ENCODE results near the gene GSTM4. TPM values are rescaled to one million over a fixed set of nuclear protein-coding genes. Genes with fewer than 3 reads are reported as not detected.

GSTM4 gene
- polyA plus RNA-seq = 100 to 1,000 TPM in 3 of 4 donors, 10 to 100 TPM in 1; 81.9 to 316 (median 206) TPM
- long read RNA-seq, donor 1 = 0 reads
- long read RNA-seq, donor 2, transcript GSTM4-204 (8 exons, 1,412 nt) = major isoform, 7 of 12 reads
- long read RNA-seq, donor 2, partial matches to known transcripts = 0 of 12 reads
- long read RNA-seq, donor 2, other reads (novel, unspliced or antisense) = 0 of 12 reads
- long read RNA-seq, donor 3, transcript GSTM4-204 (8 exons, 1,412 nt) = major isoform, 9 of 15 reads
- long read RNA-seq, donor 3, partial matches to known transcripts = 0 of 15 reads
- long read RNA-seq, donor 3, other reads (novel, unspliced or antisense) = 0 of 15 reads
- long read RNA-seq, donor 4, partial matches to known transcripts = 0 of 1 reads
- long read RNA-seq, donor 4, other reads (novel, unspliced or antisense) = 0 of 1 reads
- long read RNA-seq, donor 5, partial matches to known transcripts = 0 of 6 reads
- long read RNA-seq, donor 5, other reads (novel, unspliced or antisense) = 0 of 6 reads
- long read RNA-seq, donor 6, transcript GSTM4-201 (8 exons, 1,321 nt) = minor isoform, 5 of 24 reads
- long read RNA-seq, donor 6, transcript GSTM4-204 (8 exons, 1,412 nt) = major isoform, 19 of 24 reads
- long read RNA-seq, donor 6, partial matches to known transcripts = 0 of 24 reads
- long read RNA-seq, donor 6, other reads (novel, unspliced or antisense) = 0 of 24 reads
- long read RNA-seq, donor 7 = 0 reads
- long read RNA-seq, donor 8 = 0 reads
- long read RNA-seq, donor 9, partial matches to known transcripts = 0 of 6 reads
- long read RNA-seq, donor 9, other reads (novel, unspliced or antisense) = 0 of 6 reads
- long read RNA-seq, donor 10, transcript GSTM4-204 (8 exons, 1,412 nt) = major isoform, 12 of 15 reads
- long read RNA-seq, donor 10, partial matches to known transcripts = 0 of 15 reads
- long read RNA-seq, donor 10, other reads (novel, unspliced or antisense) = 0 of 15 reads

DNA sequence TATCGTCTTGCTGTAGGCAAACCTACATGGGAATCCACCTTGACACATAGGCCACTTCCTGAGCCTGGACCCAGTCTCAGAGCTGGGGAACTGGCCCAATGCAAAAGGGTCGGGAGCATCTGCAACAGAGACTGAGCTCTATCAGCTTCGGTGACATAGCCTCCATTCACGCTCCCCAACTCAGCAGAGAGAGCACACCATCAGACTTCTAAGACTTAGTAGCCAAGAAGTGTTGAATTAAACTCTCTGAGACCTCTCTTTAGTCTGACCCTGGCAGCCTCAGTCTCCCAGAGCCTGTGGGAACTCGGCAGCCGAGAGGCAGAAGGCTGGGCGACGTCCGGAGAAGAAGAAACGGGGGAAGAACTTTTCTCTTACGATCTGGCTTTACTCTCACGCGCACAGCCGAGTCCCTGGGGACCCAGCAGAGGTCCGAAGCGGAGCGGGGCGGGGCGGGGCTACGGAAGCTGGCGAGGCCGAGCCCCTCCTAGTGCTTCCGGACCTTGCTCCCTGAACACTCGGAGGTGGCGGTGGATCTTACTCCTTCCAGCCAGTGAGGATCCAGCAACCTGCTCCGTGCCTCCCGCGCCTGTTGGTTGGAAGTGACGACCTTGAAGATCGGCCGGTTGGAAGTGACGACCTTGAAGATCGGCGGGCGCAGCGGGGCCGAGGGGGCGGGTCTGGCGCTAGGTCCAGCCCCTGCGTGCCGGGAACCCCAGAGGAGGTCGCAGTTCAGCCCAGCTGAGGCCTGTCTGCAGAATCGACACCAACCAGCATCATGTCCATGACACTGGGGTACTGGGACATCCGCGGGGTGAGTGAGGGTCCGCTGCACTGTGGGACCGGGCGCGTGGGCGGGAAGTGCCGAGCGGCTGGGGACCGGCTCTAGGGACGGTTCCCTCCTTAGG, at the start of gene GSTM4:
TSS of gene GSTM4 (plus strand) at position 485 of the 905 bp plus-strand sequence. CDS start at position 776, 291 bp downstream.
- 0 to 2% (median 1%) methylated on average over 52 to 54 of the region's 54 CpGs for WGBS, 3 donors
- H3K27me3 ChIP-seq (ENCODE audit: control insufficient read depth in 3 of 3, insufficient read depth in 3 of 3, low read length in 3 of 3) = no peaks in the 10 kb centered on the region
- peak within 1 kb of the TSS; percentile 54 to 66 (median 65) for H3K4me3 ChIP-seq (ENCODE audit: low read depth in 1 of 3, low read length in 3 of 3)
- peaks cover 0 to 32% (median 7%) of the 10 kb centered on the region in 3 donors for H3K36me3 ChIP-seq (ENCODE audit: control insufficient read depth in 3 of 3, insufficient read depth in 2 of 3, low read depth in 1 of 3, low read length in 3 of 3)
- peak; percentile 95 to 97 for DNase-seq
- H3K27ac ChIP-seq (ENCODE audit: low read depth in 1 of 3, low read length in 2 of 3) = peak within 1 kb of the TSS; percentile 77 to 87 (median 84)
- no peaks in the 10 kb centered on the region for H3K9me3 ChIP-seq (ENCODE audit: control insufficient read depth in 2 of 2, insufficient read depth in 1 of 2, low read depth in 1 of 2, low read length in 1 of 2)
- H3K4me1 ChIP-seq (ENCODE audit: control insufficient read depth in 3 of 3, insufficient read depth in 2 of 3, low read depth in 1 of 3, low read length in 2 of 3) = peaks cover 0 to 49% (median 1%) of the 10 kb centered on the region in 3 donors
- no peak for FAIRE-seq

DNA sequence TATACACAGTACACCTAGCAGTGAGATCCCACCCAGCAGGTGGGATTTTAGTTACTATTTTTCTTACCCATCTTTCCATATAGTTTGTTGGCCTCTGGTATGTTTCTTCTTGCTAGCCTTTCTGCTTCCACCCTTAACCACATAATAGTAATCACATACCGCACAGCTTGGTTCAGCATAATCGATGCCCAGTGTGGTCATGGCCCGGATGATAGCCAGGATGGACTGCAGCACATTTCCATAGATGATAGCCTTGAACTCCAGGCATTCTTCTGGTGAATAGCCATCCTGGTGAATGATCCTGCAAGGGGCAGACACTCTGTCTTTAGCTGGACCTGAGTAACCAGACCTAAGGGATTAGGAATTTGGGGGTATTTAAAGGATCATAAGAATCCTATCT, 46.0 kb upstream of the GSTM4 start:
- FAIRE-seq = no peak

DNA sequence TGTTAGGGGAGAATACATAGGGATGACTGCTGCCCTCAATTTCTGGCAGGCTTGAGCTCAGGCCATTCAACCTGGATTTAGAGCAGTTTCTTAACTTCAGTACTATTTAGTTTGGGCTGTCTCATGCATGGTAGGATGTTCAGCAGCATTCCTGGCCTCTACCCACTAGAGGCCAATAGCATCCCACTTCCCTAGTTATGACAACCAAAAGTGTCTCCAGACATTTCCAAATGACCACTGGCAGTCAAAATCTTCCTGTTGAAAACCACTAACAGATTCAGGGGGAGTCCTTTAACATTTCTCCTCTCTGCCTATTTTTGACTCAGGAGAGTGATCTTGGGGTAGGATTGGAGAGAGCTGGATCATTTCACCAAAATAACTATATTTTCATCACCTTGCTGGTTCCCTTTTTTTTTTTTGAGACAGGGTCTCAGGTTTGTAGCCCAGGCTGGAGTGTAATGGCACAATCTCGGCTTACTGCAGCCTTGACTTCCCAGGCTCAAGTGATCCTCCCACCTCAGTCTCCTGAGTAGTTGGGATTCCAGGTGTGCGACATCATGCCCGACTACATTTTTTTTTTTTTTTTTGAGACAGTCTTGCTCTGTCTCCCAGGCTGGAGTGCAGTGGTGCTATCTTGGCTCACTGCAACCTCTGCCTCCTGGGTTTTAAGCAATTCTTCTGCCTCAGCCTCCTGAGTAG, 45.1 kb upstream of the GSTM4 start:
- no peak overlapping the region for H3K4me3 ChIP-seq (ENCODE audit: low read depth in 1 of 3, low read length in 3 of 3)
- FAIRE-seq = no peak
- WGBS, 3 donors = 69 to 77% (median 74%) methylated on average over 3 of the region's 3 CpGs
- DNase-seq = no peak
- H3K4me1 ChIP-seq (ENCODE audit: control insufficient read depth in 3 of 3, insufficient read depth in 2 of 3, low read depth in 1 of 3, low read length in 2 of 3) = peaks cover 0 to 5% (median 0%) of the 10 kb centered on the region in 3 donors
- H3K36me3 ChIP-seq (ENCODE audit: control insufficient read depth in 3 of 3, insufficient read depth in 2 of 3, low read depth in 1 of 3, low read length in 3 of 3) = no peaks in the 10 kb centered on the region
- H3K9me3 ChIP-seq (ENCODE audit: control insufficient read depth in 2 of 2, insufficient read depth in 1 of 2, low read depth in 1 of 2, low read length in 1 of 2) = no peaks in the 10 kb centered on the region
- no peak overlapping the region for H3K27ac ChIP-seq (ENCODE audit: low read depth in 1 of 3, low read length in 2 of 3)
- no peaks in the 10 kb centered on the region for H3K27me3 ChIP-seq (ENCODE audit: control insufficient read depth in 3 of 3, insufficient read depth in 3 of 3, low read length in 3 of 3)

More for the DNA sequence above, 46.0 kb upstream of the GSTM4 start:
- H3K36me3 ChIP-seq (ENCODE audit: control insufficient read depth in 3 of 3, insufficient read depth in 2 of 3, low read depth in 1 of 3, low read length in 3 of 3) = no peaks in the 10 kb centered on the region
- H3K4me1 ChIP-seq (ENCODE audit: control insufficient read depth in 3 of 3, insufficient read depth in 2 of 3, low read depth in 1 of 3, low read length in 2 of 3) = peaks cover 0 to 5% (median 0%) of the 10 kb centered on the region in 3 donors
- 94 to 97% (median 96%) methylated on average over 3 of the region's 3 CpGs for WGBS, 3 donors
- H3K27me3 ChIP-seq (ENCODE audit: control insufficient read depth in 3 of 3, insufficient read depth in 3 of 3, low read length in 3 of 3) = no peaks in the 10 kb centered on the region
- H3K27ac ChIP-seq (ENCODE audit: low read depth in 1 of 3, low read length in 2 of 3) = no peak overlapping the region
- H3K9me3 ChIP-seq (ENCODE audit: control insufficient read depth in 2 of 2, insufficient read depth in 1 of 2, low read depth in 1 of 2, low read length in 1 of 2) = no peaks in the 10 kb centered on the region
- DNase-seq = no peak
- H3K4me3 ChIP-seq (ENCODE audit: low read depth in 1 of 3, low read length in 3 of 3) = no peak overlapping the region

DNA sequence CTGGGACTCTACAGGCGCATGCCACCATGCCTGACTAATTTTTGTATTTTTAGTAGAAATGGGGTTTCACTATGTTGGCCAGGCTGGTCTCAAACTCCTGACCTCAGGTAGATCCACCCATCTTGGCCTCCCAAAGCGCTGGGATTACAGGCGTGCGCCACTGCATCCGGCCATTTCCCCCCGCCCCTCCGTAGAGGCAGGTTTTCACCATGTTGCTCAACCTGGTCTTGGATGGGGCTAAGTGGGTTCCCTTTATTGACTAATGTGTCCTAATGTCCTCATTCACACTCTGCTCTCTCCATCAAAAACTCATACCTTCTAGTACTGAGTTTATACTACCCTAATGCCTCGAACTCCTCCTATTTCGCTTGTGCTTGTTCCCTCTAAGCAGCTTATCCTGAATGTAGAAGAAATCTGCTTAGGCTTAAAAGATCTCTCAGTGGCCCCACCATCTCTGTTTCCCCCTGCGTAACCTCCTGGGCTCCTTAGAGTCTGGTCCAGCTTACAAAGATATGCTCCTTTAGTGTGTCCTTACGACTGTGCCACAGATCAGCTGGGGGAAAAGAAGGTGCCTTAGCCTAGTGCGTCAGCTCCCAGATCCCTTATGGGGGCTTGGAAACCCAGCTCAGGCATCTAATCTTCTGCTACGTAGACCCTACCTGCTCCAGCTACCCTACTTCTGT, 44.5 kb upstream of the GSTM4 start:
- no peaks in the 10 kb centered on the region for H3K27me3 ChIP-seq (ENCODE audit: control insufficient read depth in 3 of 3, insufficient read depth in 3 of 3, low read length in 3 of 3)
- peaks cover 0 to 5% (median 0%) of the 10 kb centered on the region in 3 donors for H3K4me1 ChIP-seq (ENCODE audit: control insufficient read depth in 3 of 3, insufficient read depth in 2 of 3, low read depth in 1 of 3, low read length in 2 of 3)
- 92 to 96% (median 96%) methylated on average over 13 of the region's 13 CpGs for WGBS, 3 donors
- no peaks in the 10 kb centered on the region for H3K9me3 ChIP-seq (ENCODE audit: control insufficient read depth in 2 of 2, insufficient read depth in 1 of 2, low read depth in 1 of 2, low read length in 1 of 2)
- no peaks in the 10 kb centered on the region for H3K36me3 ChIP-seq (ENCODE audit: control insufficient read depth in 3 of 3, insufficient read depth in 2 of 3, low read depth in 1 of 3, low read length in 3 of 3)
- no peak overlapping the region for H3K4me3 ChIP-seq (ENCODE audit: low read depth in 1 of 3, low read length in 3 of 3)
- DNase-seq = no peak
- H3K27ac ChIP-seq (ENCODE audit: low read depth in 1 of 3, low read length in 2 of 3) = no peak overlapping the region
- no peak for FAIRE-seq

DNA sequence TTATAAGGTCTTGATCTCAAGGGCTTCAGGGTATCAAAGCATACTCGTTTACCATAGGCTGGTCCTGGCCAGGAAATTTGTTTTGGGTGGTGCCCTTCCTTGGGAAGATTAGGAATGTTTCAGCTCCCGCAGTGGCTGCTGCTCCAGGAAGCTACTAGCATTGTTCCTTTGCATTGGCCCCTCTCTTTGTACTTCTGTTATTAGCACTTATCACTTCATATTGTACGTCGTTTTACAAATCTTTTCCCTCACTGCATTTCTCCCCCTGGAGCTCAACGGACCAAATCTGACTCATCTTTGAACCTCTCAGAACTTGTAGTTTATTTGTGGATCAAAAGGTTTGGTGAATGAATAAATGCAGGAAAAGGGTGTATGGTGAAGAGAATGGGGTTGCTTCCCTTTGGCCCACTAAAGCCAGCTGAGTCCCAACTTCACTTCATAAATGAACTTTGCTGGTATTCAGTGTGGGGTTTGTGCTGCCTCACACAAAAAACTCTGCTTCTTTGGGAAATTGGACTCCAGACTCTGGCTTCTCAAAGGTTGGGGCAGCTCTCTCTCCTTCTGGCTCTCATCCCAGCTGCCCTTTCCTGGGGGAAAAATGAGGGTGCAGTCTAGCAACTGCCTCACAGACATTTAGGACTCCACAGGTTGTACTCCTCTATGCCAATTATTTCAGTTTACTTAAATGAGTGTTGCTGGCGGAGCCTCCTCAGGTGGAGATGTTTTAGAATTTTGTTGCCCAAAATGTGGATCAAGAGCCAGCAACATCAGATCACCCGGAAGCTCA, 42.3 kb upstream of the GSTM4 start:
- Histone ChIP-seq H3K27me3 (ENCODE audit: control insufficient read depth in 3 of 3, insufficient read depth in 3 of 3, low read length in 3 of 3) (no peaks in the 10 kb centered on the region), H3K9me3 (ENCODE audit: control insufficient read depth in 2 of 2, insufficient read depth in 1 of 2, low read depth in 1 of 2, low read length in 1 of 2) (no peaks in the 10 kb centered on the region), H3K4me3 (ENCODE audit: low read depth in 1 of 3, low read length in 3 of 3) (no peak overlapping the region), H3K27ac (ENCODE audit: low read depth in 1 of 3, low read length in 2 of 3) (no peak overlapping the region), H3K36me3 (ENCODE audit: control insufficient read depth in 3 of 3, insufficient read depth in 2 of 3, low read depth in 1 of 3, low read length in 3 of 3) (no peaks in the 10 kb centered on the region), H3K4me1 (ENCODE audit: control insufficient read depth in 3 of 3, insufficient read depth in 2 of 3, low read depth in 1 of 3, low read length in 2 of 3) (peaks cover 0 to 12% (median 9%) of the 10 kb centered on the region in 3 donors)
- DNase-seq = peak in 1 of 2 donors; percentile 51
- no peak for FAIRE-seq
- 23 to 55% (median 44%) methylated on average over 7 of the region's 7 CpGs for WGBS, 3 donors

DNA sequence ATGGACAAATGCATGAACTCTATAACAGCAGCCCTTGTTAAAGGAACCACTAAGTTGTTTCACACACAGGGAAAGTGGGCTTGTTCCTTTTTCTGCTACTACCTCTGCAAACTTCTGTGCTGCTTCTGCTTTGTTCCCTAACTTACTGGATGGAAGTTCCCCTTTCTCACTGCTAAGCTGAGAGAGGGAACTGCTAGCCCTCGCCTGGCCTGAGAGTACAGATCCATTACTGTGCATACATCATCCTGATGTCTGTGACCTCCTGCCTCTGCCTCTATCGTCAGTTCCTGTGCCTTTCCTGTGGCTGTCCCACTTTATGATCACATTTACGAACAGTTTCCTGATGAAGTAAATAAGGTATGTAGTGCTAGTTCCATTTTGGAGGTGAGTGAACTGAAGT, 40.0 kb upstream of the GSTM4 start:
- H3K27ac ChIP-seq (ENCODE audit: low read depth in 1 of 3, low read length in 2 of 3) = peak overlapping the region in 2 of 3 donors; percentile 17 to 75
- no peaks in the 10 kb centered on the region for H3K27me3 ChIP-seq (ENCODE audit: control insufficient read depth in 3 of 3, insufficient read depth in 3 of 3, low read length in 3 of 3)
- H3K9me3 ChIP-seq (ENCODE audit: control insufficient read depth in 2 of 2, insufficient read depth in 1 of 2, low read depth in 1 of 2, low read length in 1 of 2) = no peaks in the 10 kb centered on the region
- 43 to 47% (median 46%) methylated on average over 3 of the region's 3 CpGs for WGBS, 3 donors
- peak in 1 of 2 donors; percentile 16 for DNase-seq
- FAIRE-seq = no peak
- H3K4me1 ChIP-seq (ENCODE audit: control insufficient read depth in 3 of 3, insufficient read depth in 2 of 3, low read depth in 1 of 3, low read length in 2 of 3) = peaks cover 0 to 15% (median 12%) of the 10 kb centered on the region in 3 donors
- H3K36me3 ChIP-seq (ENCODE audit: control insufficient read depth in 3 of 3, insufficient read depth in 2 of 3, low read depth in 1 of 3, low read length in 3 of 3) = no peaks in the 10 kb centered on the region
- no peak overlapping the region for H3K4me3 ChIP-seq (ENCODE audit: low read depth in 1 of 3, low read length in 3 of 3)
